Body of pancreas (tissue), 4 donors: ENCODE measurements around the gene HSP90AB1. TPM values are rescaled to one million over a fixed set of nuclear protein-coding genes. Genes with fewer than 3 reads are reported as not detected.

Source experiments
- ATAC-seq: fragments of 150-250 bp; one replicate; pipeline ENCODE4 v1.9.1; 2016
- DNase-seq, 4 donors: peaks; one replicate each; pipeline ENCODE4 v3.0.0-alpha.2; 2019
- H3K27ac ChIP-seq, 4 donors: fragments of 200-600 bp; sonication (generic); 1 replicate in 3 of 4; 2 replicates in 1 of 4; pipeline versions ENCODE4 v1.5.1 to v1.6.1; 2016 to 2019; ENCODE audit warnings: mild to moderate bottlenecking in 1 of 4, mixed read lengths in 1 of 4, moderate library complexity in 1 of 4
- H3K27me3 ChIP-seq, 2 donors: fragments of 200-600 bp; sonication (generic); one replicate each; pipeline ENCODE4 v1.6.0; 2016; ENCODE audit warnings: mild to moderate bottlenecking in 1 of 2
- H3K36me3 ChIP-seq, 2 donors: fragments of 200-600 bp; sonication (generic); replicated peaks in 1 of 2; 2 replicates each; pipeline ENCODE4 v1.5.1; 2016; ENCODE audit warnings: low read depth in 2 of 2; ENCODE audit not compliant: insufficient read depth in 1 of 2
- H3K4me1 ChIP-seq: fragments of 200-600 bp; sonication (generic); one replicate; pipeline ENCODE4 v1.6.0; 2016
- H3K4me3 ChIP-seq, 2 donors: fragments of 200-600 bp; sonication (generic); 1 replicate in 1 of 2; 2 replicates in 1 of 2; pipeline ENCODE4 v1.5.1; 2016 to 2019
- H3K9me3 ChIP-seq, 3 donors: fragments of 200-600 bp; sonication (generic); 1 replicate in 2 of 3; 2 replicates in 1 of 3; pipeline ENCODE4 v1.5.1; 2016
- POLR2A ChIP-seq, 3 donors: fragments of 450-650 bp; IDR thresholded peaks; one replicate each; pipeline ENCODE4 v1.6.1; 2016; ENCODE audit warnings: antibody characterized with exemption in 3 of 3, mild to moderate bottlenecking in 2 of 3
- WGBS, 2 donors: methylation state at CpG; one replicate each; pipeline ENCODE4 v1.1.5; 2017; 5-methylcytosine and 5-hydroxymethylcytosine counted together
- intact Hi-C: fragments of 100-400 bp; cut with DNase I; formaldehyde crosslinking; loops from one replicate; pipeline ENCODE4 v1.15.1; 2023
- total RNA-seq, 2 donors: library from RNA; depleted of rRNA; stranded (reverse); fragments of >200 nt; gene quantifications; one replicate each; pipeline ENCODE4 v1.1.0, GENCODE V29; 2016
- TF ChIP-seq, protein P1 (sequence below), 7 experiments: fragments of 450-650 bp in 4 of 7; fragments of 200-600 bp in 3 of 7; sonication (generic) in 3 of 7; IDR thresholded peaks; one replicate each; pipeline ENCODE4 v1.5.1; 2016 to 2019; ENCODE audit warnings: antibody characterized with exemption in 7 of 7

The HSP90AB1 gene
- total RNA-seq, 2 donors from 2014 or later, result 269 to 441 TPM

GRCh38 chr6:44211284-44211683, 35.6 kb upstream of the HSP90AB1 start:
- no peaks in the 10 kb centered on the region for H3K27me3 ChIP-seq
- no peak for DNase-seq
- no peaks in the 10 kb centered on the region for H3K9me3 ChIP-seq
- intact Hi-C loops, result no loop called here
- H3K36me3 ChIP-seq, result no peaks in the 10 kb centered on the region
- H3K27ac ChIP-seq, result no peak overlapping the region
- TF ChIP-seq, protein P1, sequence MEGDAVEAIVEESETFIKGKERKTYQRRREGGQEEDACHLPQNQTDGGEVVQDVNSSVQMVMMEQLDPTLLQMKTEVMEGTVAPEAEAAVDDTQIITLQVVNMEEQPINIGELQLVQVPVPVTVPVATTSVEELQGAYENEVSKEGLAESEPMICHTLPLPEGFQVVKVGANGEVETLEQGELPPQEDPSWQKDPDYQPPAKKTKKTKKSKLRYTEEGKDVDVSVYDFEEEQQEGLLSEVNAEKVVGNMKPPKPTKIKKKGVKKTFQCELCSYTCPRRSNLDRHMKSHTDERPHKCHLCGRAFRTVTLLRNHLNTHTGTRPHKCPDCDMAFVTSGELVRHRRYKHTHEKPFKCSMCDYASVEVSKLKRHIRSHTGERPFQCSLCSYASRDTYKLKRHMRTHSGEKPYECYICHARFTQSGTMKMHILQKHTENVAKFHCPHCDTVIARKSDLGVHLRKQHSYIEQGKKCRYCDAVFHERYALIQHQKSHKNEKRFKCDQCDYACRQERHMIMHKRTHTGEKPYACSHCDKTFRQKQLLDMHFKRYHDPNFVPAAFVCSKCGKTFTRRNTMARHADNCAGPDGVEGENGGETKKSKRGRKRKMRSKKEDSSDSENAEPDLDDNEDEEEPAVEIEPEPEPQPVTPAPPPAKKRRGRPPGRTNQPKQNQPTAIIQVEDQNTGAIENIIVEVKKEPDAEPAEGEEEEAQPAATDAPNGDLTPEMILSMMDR (IDR thresholded peaks at IDR 0.05), result no peak
- no peak for TF ChIP-seq POLR2A (IDR thresholded peaks at IDR 0.05)
- no peak overlapping the region for H3K4me3 ChIP-seq
- H3K4me1 ChIP-seq, result peaks cover 5% of the 10 kb centered on the region
- no peak for ATAC-seq
- WGBS, 2 donors, result 71 to 79% methylated on average over 3 of the region's 3 CpGs

DNA sequence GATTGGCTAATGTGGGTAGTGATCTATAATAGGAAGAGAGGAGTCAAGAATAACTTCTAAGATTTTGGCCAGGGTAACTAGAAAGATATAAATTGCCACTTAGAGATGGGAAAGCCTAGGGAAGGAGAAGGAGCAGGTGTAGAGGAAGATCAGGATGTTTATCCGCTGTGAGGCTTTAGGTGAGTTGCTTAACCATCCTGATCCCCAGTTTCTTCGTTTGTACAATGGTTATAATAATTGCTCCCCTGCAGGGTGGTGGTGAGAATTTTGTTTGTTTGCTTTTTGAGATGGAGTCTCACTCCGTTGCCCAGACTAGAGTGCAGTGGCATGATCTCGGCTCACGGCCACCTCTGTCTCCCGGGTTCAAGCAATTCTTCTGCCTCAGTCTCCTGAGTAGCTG, 32.6 kb upstream of the HSP90AB1 start:
- ATAC-seq, result no peak
- WGBS, 2 donors, result 84 to 92% methylated on average over 6 of the region's 6 CpGs
- TF ChIP-seq, protein P1 (IDR thresholded peaks at IDR 0.05), result no peak
- no peak for TF ChIP-seq POLR2A (IDR thresholded peaks at IDR 0.05)
- no peak for DNase-seq
- no peak overlapping the region for H3K27ac ChIP-seq
- H3K4me1 ChIP-seq, result peaks cover 35% of the 10 kb centered on the region
- no peak overlapping the region for H3K4me3 ChIP-seq
- no peaks in the 10 kb centered on the region for H3K27me3 ChIP-seq
- H3K36me3 ChIP-seq, result no peaks in the 10 kb centered on the region
- H3K9me3 ChIP-seq, result no peaks in the 10 kb centered on the region
- intact Hi-C loops, result no loop called here

GRCh38 chr6:44216677-44217331, 30.1 kb upstream of the HSP90AB1 start, which contains the start of gene MYMX:
TSS of gene MYMX (plus strand) at chr6:44216926. CDS start at chr6:44217472, 546 bp downstream.
- 20 to 21% methylated on average over 7 of the region's 7 CpGs for WGBS, 2 donors
- H3K4me3 ChIP-seq, result no peak within 1 kb of the TSS
- DNase-seq, result peak; percentile 58 to 75 (median 72)
- H3K4me1 ChIP-seq, result peaks cover 56% of the 10 kb centered on the region
- H3K27ac ChIP-seq, result peak within 1 kb of the TSS; percentile 92 to 98 (median 94)
- no peaks in the 10 kb centered on the region for H3K27me3 ChIP-seq
- H3K36me3 ChIP-seq, result no peaks in the 10 kb centered on the region
- no peak for ATAC-seq
- intact Hi-C loops, result no loop called here
- TF ChIP-seq, protein P1 (IDR thresholded peaks at IDR 0.05), result no peak
- no peaks in the 10 kb centered on the region for H3K9me3 ChIP-seq

DNA sequence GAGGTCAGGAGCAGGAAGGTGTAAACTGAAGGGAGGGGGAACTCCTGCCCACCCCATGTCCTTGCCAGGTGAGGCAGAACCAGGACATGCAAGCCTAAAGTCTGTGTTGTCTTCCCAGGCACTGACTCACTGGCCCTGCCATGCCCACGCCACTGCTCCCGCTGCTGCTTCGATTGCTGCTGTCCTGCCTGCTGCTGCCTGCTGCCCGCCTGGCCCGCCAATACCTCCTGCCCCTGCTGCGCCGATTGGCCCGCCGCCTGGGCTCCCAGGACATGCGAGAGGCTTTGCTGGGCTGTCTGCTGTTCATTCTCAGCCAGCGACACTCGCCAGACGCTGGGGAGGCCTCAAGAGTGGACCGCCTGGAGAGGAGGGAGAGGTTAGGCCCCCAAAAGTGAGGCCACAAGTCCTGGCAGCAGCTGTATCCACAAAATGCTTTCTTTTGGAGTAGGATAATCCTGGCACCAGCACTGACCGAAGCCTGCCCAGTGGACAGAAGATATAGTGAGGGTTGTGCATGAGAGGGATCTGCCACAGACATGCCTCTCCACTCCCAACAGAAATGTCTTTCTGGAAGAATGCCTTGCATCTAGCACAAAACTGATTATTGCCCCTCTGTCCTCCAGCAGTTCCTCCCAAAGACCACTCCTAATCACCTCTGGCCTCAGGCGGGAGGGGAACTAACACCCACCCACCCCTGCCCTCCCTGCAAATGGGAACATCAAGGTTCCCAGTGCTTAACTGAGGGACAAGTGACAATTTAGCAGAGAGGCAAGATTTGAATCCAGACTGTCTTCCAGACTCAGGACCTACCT, 29.4 kb upstream of the HSP90AB1 start:
- TF ChIP-seq, protein P1 (IDR thresholded peaks at IDR 0.05), result no peak
- peak; percentile 62 to 73 (median 64) for TF ChIP-seq POLR2A (IDR thresholded peaks at IDR 0.05)
- 35 to 44% methylated on average over 9 to 15 of the region's 16 CpGs for WGBS, 2 donors
- no peaks in the 10 kb centered on the region for H3K9me3 ChIP-seq
- peaks cover 62% of the 10 kb centered on the region for H3K4me1 ChIP-seq
- H3K27ac ChIP-seq, result peak overlapping the region; percentile 92 to 98 (median 94)
- ATAC-seq, result peak; percentile 16
- DNase-seq, result peak; percentile 72 to 93 (median 80)
- no peak overlapping the region for H3K4me3 ChIP-seq
- intact Hi-C loops, result no loop called here
- H3K27me3 ChIP-seq, result no peaks in the 10 kb centered on the region
- H3K36me3 ChIP-seq, result no peaks in the 10 kb centered on the region
